HG02588 (cell line): ENCODE results near the gene TFG.

Experiments used
- ATAC-seq: cut with Tn5 transposase; IDR thresholded peaks from one replicate; pipeline ENCODE4 v1.9.1; 2021; ENCODE audit warnings: mild to moderate bottlenecking, moderate library complexity; ENCODE audit not compliant: unreplicated experiment

TFG gene

GRCh38 chr3:100789579-100789978 lies 80.3 kb downstream of the TFG start:
- ATAC-seq: no peak

- no peak for ATAC-seq
These were observed 87.3 kb downstream of the TFG start for GRCh38 chr3:100796556-100796955.

- ATAC-seq: no peak
These were observed 88.7 kb downstream of the TFG start for GRCh38 chr3:100798012-100798411.
